Lower leg skin (tissue), 4 donors: Measurements from ENCODE around the gene PP2D1. TPM values are rescaled to one million over a fixed set of nuclear protein-coding genes. Genes with fewer than 3 reads are reported as not detected.
"Not testable (repeated sequence)": the region's sequence is repeated elsewhere in the genome, so short reads cannot be mapped to it uniquely, and the experiment has no call there.

ENCODE experiments used
- DNase-seq, 2 donors: peaks; one replicate each; pipeline ENCODE4 v3.0.0-alpha.2; 2019; ENCODE audit warnings: low spot score in 2 of 2
- H3K4me3 ChIP-seq: fragments of 200-600 bp; sonication (generic); 2 replicates; pipeline ENCODE4 v1.5.1; 2017; ENCODE audit warnings: mild to moderate bottlenecking, low read depth; ENCODE audit not compliant: poor library complexity, severe bottlenecking
- POLR2A ChIP-seq, 2 donors: fragments of 450-650 bp; IDR thresholded peaks; one replicate each; pipeline ENCODE4 v1.6.1; 2016 to 2017; ENCODE audit warnings: antibody characterized with exemption in 2 of 2, mild to moderate bottlenecking in 1 of 2, moderate library complexity in 1 of 2
- WGBS, 2 donors: methylation state at CpG; one replicate each; pipeline ENCODE4 v1.1.5; 2018; 5-methylcytosine and 5-hydroxymethylcytosine counted together
- intact Hi-C: fragments of 100-400 bp; cut with DNase I; formaldehyde crosslinking; loops from one replicate; pipeline ENCODE4 v1.15.0; 2023; ENCODE audit warnings: low total_unique reads
- total RNA-seq, 4 donors: library from RNA; depleted of rRNA; stranded (reverse); fragments of >200 nt; gene quantifications; one replicate each; pipeline ENCODE4 v1.1.0, GENCODE V29; 2016
- TF ChIP-seq, protein P1 (sequence below), 3 donors: fragments of 450-650 bp; IDR thresholded peaks; one replicate each; pipeline ENCODE4 v1.5.1; 2016; ENCODE audit warnings: antibody characterized with exemption in 3 of 3, mild to moderate bottlenecking in 3 of 3, moderate library complexity in 2 of 3

Gene PP2D1
- total RNA-seq, 4 donors from 2014 or later, result not detected

DNA sequence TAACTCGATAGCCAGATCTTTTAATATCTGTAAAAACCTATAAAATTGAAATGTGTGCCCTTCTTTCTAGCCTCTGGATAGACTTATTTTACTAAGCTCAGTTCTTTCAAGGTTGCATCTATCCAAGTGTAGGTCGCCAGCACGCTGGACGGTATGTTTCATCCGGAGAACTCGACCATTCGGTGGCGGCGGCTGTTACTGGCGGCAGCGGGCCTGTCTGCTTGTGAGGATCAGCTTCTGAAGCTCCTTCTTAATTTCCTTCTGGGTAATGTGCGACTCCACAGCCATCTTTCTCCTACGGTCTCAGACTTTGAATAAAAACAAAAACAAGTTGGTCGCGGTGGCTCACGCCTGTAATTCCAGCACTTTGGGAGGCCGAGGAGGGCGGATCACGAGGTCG, 4.1 kb downstream of the PP2D1 start:
- TF ChIP-seq, protein P1, sequence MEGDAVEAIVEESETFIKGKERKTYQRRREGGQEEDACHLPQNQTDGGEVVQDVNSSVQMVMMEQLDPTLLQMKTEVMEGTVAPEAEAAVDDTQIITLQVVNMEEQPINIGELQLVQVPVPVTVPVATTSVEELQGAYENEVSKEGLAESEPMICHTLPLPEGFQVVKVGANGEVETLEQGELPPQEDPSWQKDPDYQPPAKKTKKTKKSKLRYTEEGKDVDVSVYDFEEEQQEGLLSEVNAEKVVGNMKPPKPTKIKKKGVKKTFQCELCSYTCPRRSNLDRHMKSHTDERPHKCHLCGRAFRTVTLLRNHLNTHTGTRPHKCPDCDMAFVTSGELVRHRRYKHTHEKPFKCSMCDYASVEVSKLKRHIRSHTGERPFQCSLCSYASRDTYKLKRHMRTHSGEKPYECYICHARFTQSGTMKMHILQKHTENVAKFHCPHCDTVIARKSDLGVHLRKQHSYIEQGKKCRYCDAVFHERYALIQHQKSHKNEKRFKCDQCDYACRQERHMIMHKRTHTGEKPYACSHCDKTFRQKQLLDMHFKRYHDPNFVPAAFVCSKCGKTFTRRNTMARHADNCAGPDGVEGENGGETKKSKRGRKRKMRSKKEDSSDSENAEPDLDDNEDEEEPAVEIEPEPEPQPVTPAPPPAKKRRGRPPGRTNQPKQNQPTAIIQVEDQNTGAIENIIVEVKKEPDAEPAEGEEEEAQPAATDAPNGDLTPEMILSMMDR (IDR thresholded peaks at IDR 0.05), result no peak
- TF ChIP-seq POLR2A (IDR thresholded peaks at IDR 0.05), result no peak
- intact Hi-C loops, result no loop called here
- no peak overlapping the region for H3K4me3 ChIP-seq
- WGBS, 2 donors, result 95 to 97% methylated on average over 20 of the region's 20 CpGs
- DNase-seq, result no peak

DNA sequence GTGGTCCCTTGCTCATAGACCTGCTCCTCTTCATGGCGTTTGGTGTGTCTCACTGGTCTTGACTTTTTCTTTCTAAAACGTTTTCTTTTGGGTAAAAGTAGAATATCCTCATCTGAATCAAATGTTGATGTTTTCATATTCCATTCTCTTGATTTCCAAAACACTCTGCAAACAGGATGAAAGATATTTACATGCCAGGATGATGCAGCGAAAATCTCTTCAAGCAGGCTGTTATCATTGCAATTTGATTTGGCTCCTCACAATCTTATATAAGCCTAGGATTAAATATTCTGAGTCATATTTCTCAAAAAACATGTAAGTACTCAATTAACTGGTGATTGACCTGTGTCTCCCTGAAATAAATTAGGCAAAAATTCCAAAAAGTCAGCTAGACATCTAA, 10.1 kb downstream of the PP2D1 start:
- no peak for DNase-seq
- no peak overlapping the region for H3K4me3 ChIP-seq
- 71 to 73% methylated on average over 3 of the region's 3 CpGs for WGBS, 2 donors
- no peak for TF ChIP-seq POLR2A (IDR thresholded peaks at IDR 0.05)
- TF ChIP-seq, protein P1 (IDR thresholded peaks at IDR 0.05), result no peak
- intact Hi-C loops, result no loop called here

DNA sequence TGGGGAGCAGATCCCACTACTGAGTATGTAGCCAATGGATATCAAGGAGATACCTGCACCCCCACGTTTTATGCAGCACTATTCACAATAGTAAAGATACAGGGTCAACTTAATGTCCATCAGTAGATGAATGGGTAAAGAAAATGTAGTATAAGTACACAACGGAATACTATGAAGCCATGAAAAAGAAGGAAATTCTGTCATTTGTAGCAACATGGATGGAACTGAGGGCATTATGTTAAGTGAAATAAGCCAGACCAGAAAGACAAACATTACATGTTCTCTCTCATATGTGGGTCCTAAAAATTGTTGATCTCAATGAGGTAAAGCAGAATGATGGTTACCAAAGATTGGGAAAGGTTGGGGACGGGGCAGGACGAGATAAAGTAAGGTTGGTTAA, 14.6 kb downstream of the PP2D1 start:
- intact Hi-C loops, result no loop called here
- TF ChIP-seq POLR2A (IDR thresholded peaks at IDR 0.05), result no peak
- TF ChIP-seq, protein P1 (IDR thresholded peaks at IDR 0.05), result no peak
- no peak overlapping the region for H3K4me3 ChIP-seq
- DNase-seq, result no peak
- 87 to 92% methylated on average over 4 of the region's 4 CpGs for WGBS, 2 donors

DNA sequence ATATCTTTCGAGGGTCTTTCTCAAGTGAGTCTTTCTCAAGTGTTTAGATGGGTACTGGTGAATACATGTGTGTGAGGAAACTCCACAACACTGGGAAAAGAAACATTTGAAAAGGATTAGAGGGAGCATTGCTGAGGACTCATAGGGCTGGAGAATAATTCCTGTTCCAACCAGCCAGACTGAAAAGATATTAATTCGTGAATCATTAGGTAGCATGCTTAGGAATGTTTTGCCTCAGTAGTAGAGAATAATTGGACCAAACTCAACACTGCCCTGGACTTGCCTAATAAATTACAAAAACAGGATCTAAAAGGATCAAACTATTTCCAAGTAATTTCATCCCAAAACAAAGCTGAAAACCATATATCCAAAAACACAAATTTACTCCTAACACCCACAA, 17.3 kb downstream of the PP2D1 start:
- no peak overlapping the region for H3K4me3 ChIP-seq
- DNase-seq, result no peak
- WGBS, 2 donors, result 82 to 83% methylated on average over 2 of the region's 2 CpGs
- TF ChIP-seq POLR2A (IDR thresholded peaks at IDR 0.05), result no peak
- intact Hi-C loops, result no loop called here

DNA sequence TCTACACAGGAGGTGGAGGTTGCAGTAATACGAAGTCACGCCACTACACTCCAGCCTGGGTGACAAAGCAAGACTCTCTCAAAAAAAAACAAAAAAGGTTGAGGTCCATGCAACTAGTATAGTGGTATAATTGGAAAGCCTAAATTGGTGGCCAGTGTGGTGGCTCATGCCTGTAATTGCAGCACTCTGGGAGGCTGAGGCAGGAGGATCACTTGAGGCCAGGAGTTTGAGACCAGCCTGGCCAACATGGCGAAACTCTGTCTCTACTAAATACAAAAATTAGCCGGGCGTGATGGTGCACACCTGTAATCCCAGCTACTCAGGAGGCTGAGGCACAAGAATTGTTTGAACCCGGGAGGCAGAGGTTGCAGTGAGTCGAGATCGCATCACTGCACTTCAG, 23.2 kb downstream of the PP2D1 start:
- H3K4me3 ChIP-seq, intact Hi-C loops, DNase-seq: not testable (repeated sequence)
- 94 to 96% methylated on average over 8 of the region's 8 CpGs for WGBS, 2 donors

DNA sequence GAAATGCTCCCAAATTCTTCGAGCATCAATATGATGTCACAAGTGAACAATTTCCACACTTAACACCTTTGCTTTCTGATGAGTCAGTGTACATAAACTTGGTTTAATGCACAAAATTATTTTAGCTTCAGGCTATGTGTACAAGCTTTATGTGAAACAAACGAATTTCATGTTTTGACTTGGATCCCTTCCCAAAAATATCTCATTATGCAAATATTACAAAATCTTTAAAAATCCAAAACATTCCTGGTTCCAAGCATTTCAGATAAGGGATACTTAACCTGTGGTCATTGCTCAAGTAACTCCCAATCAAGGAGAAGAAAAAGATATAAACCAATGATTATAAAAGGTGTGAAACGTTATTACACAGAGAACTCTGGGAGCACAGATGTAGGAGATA, 40.0 kb downstream of the PP2D1 start:
- H3K4me3 ChIP-seq, result no peak overlapping the region
- WGBS, 2 donors, result 39 to 42% methylated on average over 3 of the region's 3 CpGs
- intact Hi-C loops, result no loop called here
- no peak for TF ChIP-seq POLR2A (IDR thresholded peaks at IDR 0.05)
- TF ChIP-seq, protein P1 (IDR thresholded peaks at IDR 0.05), result no peak
- no peak for DNase-seq

DNA sequence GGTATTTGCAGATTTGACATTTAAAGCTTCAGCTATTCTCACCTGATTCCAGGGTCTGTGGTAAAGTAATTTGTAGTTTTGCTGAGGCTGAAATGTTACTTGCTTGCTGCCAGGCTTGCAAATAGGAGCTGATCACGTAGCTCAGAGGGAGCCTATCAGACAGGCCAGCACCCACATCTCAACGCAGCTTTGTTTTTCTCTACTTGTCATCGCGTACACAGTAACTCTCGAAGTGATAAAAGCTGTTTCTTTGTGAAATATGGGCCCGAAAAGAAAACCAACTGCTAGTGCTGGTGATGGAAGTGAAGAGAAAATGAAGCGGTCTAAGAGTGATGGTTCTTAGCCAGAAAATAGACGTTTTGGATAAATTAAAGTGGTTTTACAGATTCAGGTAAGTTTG, 41.7 kb downstream of the PP2D1 start:
- intact Hi-C loops, result no loop called here
- WGBS, 2 donors, result 93 to 95% methylated on average over 8 of the region's 8 CpGs
- TF ChIP-seq, protein P1 (IDR thresholded peaks at IDR 0.05), result no peak
- no peak for TF ChIP-seq POLR2A (IDR thresholded peaks at IDR 0.05)
- H3K4me3 ChIP-seq, result no peak overlapping the region
- DNase-seq, result no peak
